Neural cell (in vitro differentiated cells): ENCODE data around the gene SH3RF2.

Source experiments
- CTCF ChIP-seq: fragments of 450-650 bp; IDR thresholded peaks from 2 replicates; pipeline ENCODE4 v1.5.1; 2014; ENCODE audit warnings: antibody characterized with exemption, mild to moderate bottlenecking, moderate library complexity; ENCODE audit not compliant: poor library complexity, severe bottlenecking
- EP300 ChIP-seq: fragments of 450-650 bp; conservative IDR thresholded peaks from 2 replicates; pipeline ENCODE4 v1.6.1; 2014; ENCODE audit warnings: antibody characterized with exemption, mild to moderate bottlenecking, moderate library complexity; ENCODE audit not compliant: poor library complexity, severe bottlenecking
- POLR2AphosphoS5 ChIP-seq: IDR thresholded peaks from 2 replicates; pipeline ENCODE4 v1.6.1; 2012

DNA sequence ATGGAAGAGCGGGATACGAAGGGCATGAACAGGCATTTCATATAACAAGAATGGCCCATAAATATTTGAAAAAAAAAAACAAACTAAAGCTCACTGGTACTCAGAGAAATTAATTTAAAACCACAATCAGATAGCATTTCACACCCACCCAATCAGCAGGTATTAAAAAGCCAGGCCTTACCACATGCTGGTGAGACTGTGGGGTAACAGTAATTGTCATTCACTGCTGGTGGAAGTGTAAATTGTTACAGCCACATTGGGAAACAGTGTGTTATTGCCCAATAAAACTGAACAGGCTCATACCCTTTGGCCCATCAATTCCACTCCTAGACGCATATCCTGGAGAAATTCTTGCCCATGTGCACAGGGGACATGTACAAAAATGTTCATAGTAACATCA lies 103.0 kb downstream of the SH3RF2 start:
- no peak for TF ChIP-seq CTCF
- no peak for TF ChIP-seq POLR2AphosphoS5
- no peak for TF ChIP-seq EP300
